KMS-11 (cell line): ENCODE results near the gene ADAP1.

Experiments used
- H2AFZ ChIP-seq: fragments of 200-600 bp; sonication (generic); 2 replicates; pipeline ENCODE4 v1.6.1; 2016; ENCODE audit warnings: antibody characterized with exemption, mixed run types, low read depth
- H3K27ac ChIP-seq: fragments of 200-600 bp; sonication (generic); 2 replicates; pipeline ENCODE4 v1.6.1; 2016; ENCODE audit warnings: mild to moderate bottlenecking, mixed run types
- H3K27me3 ChIP-seq: fragments of 200-600 bp; sonication (generic); 2 replicates; pipeline ENCODE4 v1.6.1; 2017; ENCODE audit warnings: mild to moderate bottlenecking, low read depth, mixed run types, moderate library complexity; ENCODE audit not compliant: insufficient read depth
- H3K36me3 ChIP-seq: fragments of 200-600 bp; sonication (generic); 2 replicates; pipeline ENCODE4 v1.6.1; 2017; ENCODE audit warnings: mild to moderate bottlenecking, mixed run types; ENCODE audit not compliant: insufficient read depth
- H3K4me1 ChIP-seq: fragments of 200-600 bp; sonication (generic); 2 replicates; pipeline ENCODE4 v1.6.1; 2016; ENCODE audit warnings: mild to moderate bottlenecking, low read depth, mixed run types; ENCODE audit not compliant: poor library complexity, severe bottlenecking
- H3K4me2 ChIP-seq: fragments of 200-600 bp; sonication (generic); 2 replicates; pipeline ENCODE4 v1.7.0; 2016; ENCODE audit warnings: mild to moderate bottlenecking, mixed run types
- H3K4me3 ChIP-seq: fragments of 200-600 bp; sonication (generic); IDR thresholded peaks from 2 replicates; pipeline ENCODE4 v1.6.1; 2017; ENCODE audit warnings: low read depth, low read length, mixed read lengths; ENCODE audit not compliant: insufficient read depth
- H3K79me2 ChIP-seq: fragments of 200-600 bp; sonication (generic); 2 replicates; pipeline ENCODE4 v1.6.1; 2016; ENCODE audit warnings: low read depth, mixed run types; ENCODE audit not compliant: insufficient read depth
- H3K9ac ChIP-seq: fragments of 200-600 bp; sonication (generic); 2 replicates; pipeline ENCODE4 v1.6.1; 2016; ENCODE audit warnings: mild to moderate bottlenecking, mixed run types
- H4K20me1 ChIP-seq: fragments of 200-600 bp; sonication (generic); 2 replicates; pipeline ENCODE4 v1.6.1; 2016; ENCODE audit warnings: mild to moderate bottlenecking, mixed run types; ENCODE audit not compliant: insufficient read depth
- CTCF ChIP-seq: fragments of 200-600 bp; sonication (generic); conservative IDR thresholded peaks from 2 replicates; pipeline ENCODE4 v1.6.1; 2017; ENCODE audit warnings: low read depth, mild to moderate bottlenecking, antibody characterized with exemption, low read length, moderate library complexity, mixed read lengths

Gene ADAP1

DNA sequence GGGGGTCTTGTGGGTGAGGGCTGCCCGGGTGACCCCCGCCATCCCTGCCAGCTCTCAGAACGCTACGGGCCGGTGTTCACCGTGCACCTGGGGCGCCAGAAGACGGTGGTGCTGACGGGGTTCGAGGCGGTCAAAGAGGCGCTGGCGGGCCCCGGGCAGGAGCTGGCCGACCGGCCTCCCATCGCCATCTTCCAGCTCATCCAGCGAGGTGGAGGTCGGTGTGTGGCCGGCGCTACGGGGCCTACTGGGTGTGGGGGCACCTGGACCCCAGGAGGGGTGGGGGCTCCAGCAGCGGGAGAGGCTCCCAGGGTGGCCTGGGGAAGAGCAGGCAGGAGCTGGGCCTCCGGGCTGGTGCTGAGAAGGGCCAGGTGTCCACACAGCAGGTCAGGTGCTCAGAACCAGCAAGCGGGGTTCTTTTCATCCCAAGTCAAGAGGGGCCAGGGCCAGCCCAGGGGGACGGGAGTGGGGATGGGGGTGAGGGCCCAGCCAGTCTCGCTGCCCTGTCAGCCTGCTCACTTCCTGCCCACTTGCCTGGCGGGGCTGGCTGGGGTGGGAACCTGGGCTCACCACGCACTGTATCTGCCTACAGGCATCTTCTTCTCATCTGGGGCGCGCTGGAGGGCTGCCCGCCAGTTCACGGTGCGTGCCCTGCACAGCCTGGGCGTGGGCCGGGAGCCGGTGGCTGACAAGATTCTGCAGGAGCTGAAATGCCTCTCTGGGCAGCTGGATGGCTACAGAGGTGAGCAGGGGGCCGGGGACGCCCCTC lies 30.1 kb upstream of the ADAP1 start:
- no peak overlapping the region for H2AFZ ChIP-seq
- TF ChIP-seq CTCF, result no peak
- no peak overlapping the region for H3K4me2 ChIP-seq
- no peaks in the 10 kb centered on the region for H3K4me1 ChIP-seq
- no peak overlapping the region for H3K27ac ChIP-seq
- H4K20me1 ChIP-seq, result no peaks in the 10 kb centered on the region
- no peak overlapping the region for H3K9ac ChIP-seq
- peaks cover 55% of the 10 kb centered on the region for H3K27me3 ChIP-seq
- no peaks in the 10 kb centered on the region for H3K36me3 ChIP-seq
- no peak overlapping the region for H3K4me3 ChIP-seq
- no peaks in the 10 kb centered on the region for H3K79me2 ChIP-seq

- no peaks in the 10 kb centered on the region for H3K79me2 ChIP-seq
- H3K27ac ChIP-seq, result no peak overlapping the region
- H3K4me1 ChIP-seq, result no peaks in the 10 kb centered on the region
- H3K27me3 ChIP-seq, result peaks cover 53% of the 10 kb centered on the region
- no peak overlapping the region for H3K9ac ChIP-seq
- no peak overlapping the region for H2AFZ ChIP-seq
- no peak overlapping the region for H3K4me3 ChIP-seq
- no peak overlapping the region for H3K4me2 ChIP-seq
- TF ChIP-seq CTCF, result no peak
- H4K20me1 ChIP-seq, result no peaks in the 10 kb centered on the region
- H3K36me3 ChIP-seq, result no peaks in the 10 kb centered on the region
Measured at GRCh38 chr7:983616-984071, 29.2 kb upstream of the ADAP1 start.

DNA sequence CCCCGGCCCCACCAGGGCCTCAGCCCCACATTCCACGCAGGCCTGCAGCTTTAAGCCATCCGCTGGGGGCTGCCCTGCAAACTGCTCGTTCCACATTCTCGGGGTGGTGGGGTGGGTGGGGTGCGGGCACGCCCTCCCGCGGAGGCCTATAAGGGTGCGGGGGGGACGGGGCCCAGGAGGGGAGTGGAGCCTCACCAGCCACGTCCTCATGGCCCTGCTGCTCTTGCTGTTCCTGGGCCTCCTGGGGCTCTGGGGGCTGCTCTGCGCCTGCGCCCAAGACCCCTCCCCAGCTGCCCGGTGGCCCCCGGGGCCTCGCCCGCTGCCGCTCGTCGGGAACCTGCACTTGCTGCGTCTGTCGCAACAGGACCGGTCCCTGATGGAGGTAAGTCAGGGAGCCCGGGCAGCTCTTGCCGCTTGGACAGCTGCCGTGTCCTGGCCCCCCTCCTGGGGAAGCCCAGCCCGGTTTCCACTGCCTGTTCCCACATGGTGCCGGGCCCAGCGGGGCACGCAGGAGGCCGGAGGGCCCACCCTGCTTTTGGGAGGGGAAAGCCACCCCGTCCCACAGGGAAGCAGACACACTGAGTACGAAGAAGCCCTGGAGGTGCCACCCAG lies 28.6 kb upstream of the ADAP1 start, which contains the start of gene CYP2W1:
Gene CYP2W1 (plus strand): TSS at position 178 of the 612 bp plus-strand sequence. CDS start 31 bp downstream, at position 209.
- Histone ChIP-seq H4K20me1 (no peaks in the 10 kb centered on the region), H3K4me2 (no peak within 1 kb of the TSS), H3K27me3 (peaks cover 53% of the 10 kb centered on the region), H3K79me2 (no peaks in the 10 kb centered on the region), H3K4me3 (no peak within 1 kb of the TSS), H2AFZ (no peak within 1 kb of the TSS), H3K4me1 (no peaks in the 10 kb centered on the region), H3K9ac (no peak within 1 kb of the TSS), H3K36me3 (no peaks in the 10 kb centered on the region), H3K27ac (no peak within 1 kb of the TSS)
- TF ChIP-seq CTCF, result no peak

- no peak overlapping the region for H3K9ac ChIP-seq
- peaks cover 48% of the 10 kb centered on the region for H3K27me3 ChIP-seq
- H3K4me1 ChIP-seq, result no peaks in the 10 kb centered on the region
- H3K36me3 ChIP-seq, result no peaks in the 10 kb centered on the region
- no peak overlapping the region for H3K4me2 ChIP-seq
- H2AFZ ChIP-seq, result no peak overlapping the region
- no peak overlapping the region for H3K27ac ChIP-seq
- H4K20me1 ChIP-seq, result no peaks in the 10 kb centered on the region
- TF ChIP-seq CTCF, result no peak
- no peak overlapping the region for H3K4me3 ChIP-seq
- no peaks in the 10 kb centered on the region for H3K79me2 ChIP-seq
Measured at GRCh38 chr7:982511-983003, 28.1 kb upstream of the ADAP1 start.
